Spleen (tissue), 11 donors: ENCODE data around the gene CLDN20. TPM values are rescaled to one million over a fixed set of nuclear protein-coding genes. Genes with fewer than 3 reads are reported as not detected.

Experiments used
- DNase-seq: peaks from one replicate; pipeline ENCODE4 v3.0.0-alpha.2; 2020
- H3K27ac ChIP-seq, 8 donors: fragments of 200-600 bp; sonication (generic) in 7 of 8; 1 replicate in 4 of 8; 2 replicates in 4 of 8; pipeline versions ENCODE4 v1.5.0 to v1.8.0; 2016 to 2021; ENCODE audit warnings: inconsistent platforms in 4 of 8, mild to moderate bottlenecking in 4 of 8, moderate library complexity in 1 of 8
- H3K27me3 ChIP-seq, 7 donors: fragments of 200-600 bp; sonication (generic) in 6 of 7; replicated peaks in 1 of 7; 1 replicate in 4 of 7; 2 replicates in 3 of 7; pipeline versions ENCODE4 v1.5.0 to v1.8.0; 2016 to 2021; ENCODE audit warnings: inconsistent platforms in 3 of 7, mild to moderate bottlenecking in 1 of 7
- H3K36me3 ChIP-seq, 6 donors: fragments of 200-600 bp; sonication (generic) in 5 of 6; 1 replicate in 4 of 6; 2 replicates in 2 of 6; pipeline versions ENCODE4 v1.5.0 to v1.8.0; 2016 to 2021; ENCODE audit warnings: inconsistent platforms in 2 of 6
- H3K4me1 ChIP-seq, 6 donors: fragments of 200-600 bp; sonication (generic) in 5 of 6; 1 replicate in 3 of 6; 2 replicates in 3 of 6; pipeline versions ENCODE4 v1.5.0 to v1.8.0; 2016 to 2021; ENCODE audit warnings: inconsistent platforms in 3 of 6
- H3K4me3 ChIP-seq, 8 donors: fragments of 200-600 bp; sonication (generic) in 7 of 8; 1 replicate in 4 of 8; 2 replicates in 4 of 8; pipeline versions ENCODE4 v1.5.0 to v1.8.0; 2016 to 2021; ENCODE audit warnings: inconsistent platforms in 4 of 8, mild to moderate bottlenecking in 4 of 8, moderate library complexity in 2 of 8
- H3K9me3 ChIP-seq, 8 donors: fragments of 200-600 bp; sonication (generic) in 7 of 8; 1 replicate in 4 of 8; 2 replicates in 4 of 8; pipeline versions ENCODE4 v1.5.0 to v1.8.0; 2016 to 2021; ENCODE audit warnings: inconsistent platforms in 4 of 8
- CTCF ChIP-seq, 11 experiments: fragments of 200-600 bp in 7 of 11; fragments of 450-650 bp in 4 of 11; sonication (generic) in 4 of 11; IDR thresholded peaks in 8 of 11; conservative IDR thresholded peaks in 3 of 11; 1 replicate in 7 of 11; 2 replicates in 4 of 11; pipeline versions ENCODE4 v1.4.0 to v1.8.0; 2016 to 2021; ENCODE audit warnings: antibody characterized with exemption in 11 of 11, inconsistent platforms in 4 of 11, mild to moderate bottlenecking in 1 of 11
- POLR2A ChIP-seq, 3 donors: fragments of 450-650 bp; IDR thresholded peaks; one replicate each; pipeline ENCODE4 v1.5.1; 2017; ENCODE audit warnings: antibody characterized with exemption in 3 of 3, mild to moderate bottlenecking in 1 of 3
- POLR2AphosphoS5 ChIP-seq, 3 donors: sonication (generic); formaldehyde crosslinking; IDR thresholded peaks; one replicate each; pipeline ENCODE4 v1.5.1; 2017; ENCODE audit warnings: antibody characterized with exemption in 3 of 3
- WGBS, 5 donors: extraction: QIAGEN DNeasy Blood & Tissue Kit in 3 of 5; methylation state at CpG; one replicate each; pipeline versions ENCODE4 v1.1.5 to v1.1.7; 2013 to 2018; 5-methylcytosine and 5-hydroxymethylcytosine counted together
- intact Hi-C: fragments of 100-400 bp; cut with DNase I; formaldehyde crosslinking; loops from one replicate; pipeline ENCODE4 v1.15.0; 2023; ENCODE audit warnings: low total_unique reads
- polyA plus RNA-seq, 3 donors: library from polyadenylated mRNA; stranded (reverse); fragments of 200-250 nt; gene quantifications; one replicate each; pipeline ENCODE4 v1.2.1, GENCODE V29; 2013
- total RNA-seq, 7 donors: library from RNA; depleted of rRNA in 3 of 7; stranded (reverse); fragments of >200 nt in 3 of 7; fragmentation: NEBNext Ultra II Directional in 4 of 7; extraction: Animal tissue kit (Norgen Biotek cat#: 25700) in 4 of 7; gene quantifications; one replicate each; pipeline versions ENCODE4 v1.1.0 to v1.2.1, GENCODE V29; 2016 to 2021
- donor health status: healthy with polysubstance abuse.
- donor health status: DM: no; HTN: no; CAD: no; lungs with moderate emphysema.
- donor health status: DM: no; HTN: no; CAD: no.
- donor health status: Bipolar disorder and iron deficiency.
- donor health status: healthy.
- donor health status: DM: no; HTN: no; CAD: no.
- donor health status: DM: yes; HTN: yes; CAD: no.

The CLDN20 gene
- total and polyA plus RNA-seq, 10 donors = not detected

GRCh38 chr6:155232848-155233247, 31.0 kb upstream of the CLDN20 start:
- DNase-seq = no peak
- TF ChIP-seq POLR2AphosphoS5 (IDR thresholded peaks at IDR 0.05) (no peak), POLR2A (IDR thresholded peaks at IDR 0.05) (no peak), CTCF (IDR thresholded peaks at IDR 0.05 in 8 of 11, conservative IDR thresholded peaks at IDR 0.05 in 3 of 11) (no peak)
- Histone ChIP-seq H3K27me3 (no peaks in the 10 kb centered on the region), H3K9me3 (peaks cover 0 to 11% (median 5%) of the 10 kb centered on the region in 8 donors), H3K27ac (no peak overlapping the region), H3K36me3 (no peaks in the 10 kb centered on the region), H3K4me3 (no peak overlapping the region), H3K4me1 (no peaks in the 10 kb centered on the region)
- intact Hi-C loops = no loop called here
- WGBS, 5 donors = 80 to 94% (median 90%) methylated on average over 6 of the region's 6 CpGs

GRCh38 chr6:155234167-155234566, 29.6 kb upstream of the CLDN20 start:
- no peak for DNase-seq
- no peak for TF ChIP-seq POLR2A (IDR thresholded peaks at IDR 0.05)
- TF ChIP-seq POLR2AphosphoS5 (IDR thresholded peaks at IDR 0.05) = no peak
- no peak for TF ChIP-seq CTCF (IDR thresholded peaks at IDR 0.05 in 8 of 11, conservative IDR thresholded peaks at IDR 0.05 in 3 of 11)
- Histone ChIP-seq H3K4me3 (no peak overlapping the region), H3K4me1 (no peaks in the 10 kb centered on the region), H3K27ac (no peak overlapping the region), H3K36me3 (no peaks in the 10 kb centered on the region), H3K27me3 (no peaks in the 10 kb centered on the region), H3K9me3 (peaks cover 0 to 14% (median 5%) of the 10 kb centered on the region in 8 donors)
- WGBS, 5 donors = 67 to 98% (median 87%) methylated on average over 3 to 4 of the region's 4 CpGs
- intact Hi-C loops = no loop called here

GRCh38 chr6:155234687-155235086, 29.1 kb upstream of the CLDN20 start:
- no peaks in the 10 kb centered on the region for H3K4me1 ChIP-seq
- H3K27ac ChIP-seq = no peak overlapping the region
- TF ChIP-seq POLR2A (IDR thresholded peaks at IDR 0.05) (no peak), POLR2AphosphoS5 (IDR thresholded peaks at IDR 0.05) (no peak), CTCF (IDR thresholded peaks at IDR 0.05 in 8 of 11, conservative IDR thresholded peaks at IDR 0.05 in 3 of 11) (no peak)
- H3K36me3 ChIP-seq = no peaks in the 10 kb centered on the region
- DNase-seq = no peak
- 84 to 96% (median 90%) methylated on average over 4 of the region's 4 CpGs for WGBS, 5 donors
- H3K27me3 ChIP-seq = no peaks in the 10 kb centered on the region
- H3K4me3 ChIP-seq = no peak overlapping the region
- intact Hi-C loops = no loop called here
- peaks cover 0 to 14% (median 5%) of the 10 kb centered on the region in 8 donors for H3K9me3 ChIP-seq

- Histone ChIP-seq H3K36me3 (no peaks in the 10 kb centered on the region), H3K27ac (no peak overlapping the region), H3K4me3 (no peak overlapping the region), H3K9me3 (peaks cover 0 to 14% (median 5%) of the 10 kb centered on the region in 8 donors), H3K4me1 (no peaks in the 10 kb centered on the region), H3K27me3 (no peaks in the 10 kb centered on the region)
- no peak for DNase-seq
- 65 to 73% (median 72%) methylated on average over 5 of the region's 5 CpGs for WGBS, 5 donors
- no peak for TF ChIP-seq POLR2AphosphoS5 (IDR thresholded peaks at IDR 0.05)
- no peak for TF ChIP-seq CTCF (IDR thresholded peaks at IDR 0.05 in 8 of 11, conservative IDR thresholded peaks at IDR 0.05 in 3 of 11)
- no peak for TF ChIP-seq POLR2A (IDR thresholded peaks at IDR 0.05)
- intact Hi-C loops = no loop called here
Observed at GRCh38 chr6:155235087-155235486, 28.7 kb upstream of the CLDN20 start.
